NCI-H2227 treated with DMSO at 0.1 percent for 48 hours (cell line): ENCODE results near the gene SENP6.
A peak's percentile ranks its signal among the peaks of the same experiment; 100 is the strongest.
"Not testable (repeated sequence)": the region's sequence is repeated elsewhere in the genome, so short reads cannot be mapped to it uniquely, and the experiment has no call there.

ENCODE experiments used
- DNase-seq: peaks from one replicate; lab custom pipeline; 2025; lab: John Stamatoyannopoulos, UW

The SENP6 gene

GRCh38 chr6:75656479-75656878, 54.8 kb downstream of the SENP6 start:
- DNase-seq: no peak

GRCh38 chr6:75657327-75657726, 55.6 kb downstream of the SENP6 start:
- DNase-seq: no peak

GRCh38 chr6:75666592-75666991, 64.9 kb downstream of the SENP6 start:
- DNase-seq: no peak

GRCh38 chr6:75673884-75674283, 72.2 kb downstream of the SENP6 start:
- DNase-seq: no peak

- DNase-seq: no peak
Observed at GRCh38 chr6:75676377-75676776, 74.7 kb downstream of the SENP6 start.

GRCh38 chr6:75682548-75682947, 80.9 kb downstream of the SENP6 start:
- DNase-seq: not testable (repeated sequence)

GRCh38 chr6:75683005-75683404, 81.3 kb downstream of the SENP6 start:
- not testable (repeated sequence) for DNase-seq

GRCh38 chr6:75687535-75687934, 85.9 kb downstream of the SENP6 start:
- not testable (repeated sequence) for DNase-seq

- DNase-seq: not testable (repeated sequence)
Observed at GRCh38 chr6:75687937-75688336, 86.3 kb downstream of the SENP6 start.

GRCh38 chr6:75689576-75689975, 87.9 kb downstream of the SENP6 start:
- DNase-seq: no peak

- no peak for DNase-seq
Observed at GRCh38 chr6:75691012-75691411, 89.3 kb downstream of the SENP6 start.

GRCh38 chr6:75693534-75693933, 91.9 kb downstream of the SENP6 start:
- DNase-seq: no peak

- DNase-seq: no peak
Observed at GRCh38 chr6:75694406-75694805, 92.7 kb downstream of the SENP6 start.

GRCh38 chr6:75708334-75708733, 106.7 kb downstream of the SENP6 start:
- DNase-seq: not testable (repeated sequence)

GRCh38 chr6:75711173-75711572, 109.5 kb downstream of the SENP6 start:
- no peak for DNase-seq

GRCh38 chr6:75719133-75719532, 117.5 kb downstream of the SENP6 start:
- DNase-seq: peak; percentile 0

- DNase-seq: no peak
Observed at GRCh38 chr6:75723382-75723781, 121.7 kb downstream of the SENP6 start.

- DNase-seq: no peak
Observed at GRCh38 chr6:75727206-75727605, 125.5 kb downstream of the SENP6 start.

- not testable (repeated sequence) for DNase-seq
Observed at GRCh38 chr6:75731029-75731428, 129.3 kb downstream of the SENP6 start.

GRCh38 chr6:75735491-75736186, 134.0 kb downstream of the SENP6 start:
- no peak for DNase-seq

- no peak for DNase-seq
Observed at GRCh38 chr6:75743971-75744370, 142.3 kb downstream of the SENP6 start.

GRCh38 chr6:75745404-75745803, 143.7 kb downstream of the SENP6 start:
- DNase-seq: no peak

- DNase-seq: no peak
Observed at GRCh38 chr6:75746221-75746620, 144.5 kb downstream of the SENP6 start.
